Prostate gland (tissue), 2 donors: Measurements from ENCODE around the gene RTEL1.

Experiments
- CTCF ChIP-seq, 4 experiments: fragments of 200-600 bp in 2 of 4; fragments of 450-650 bp in 2 of 4; sonication (generic) in 2 of 4; IDR thresholded peaks; 1 replicate in 3 of 4; 2 replicates in 1 of 4; pipeline ENCODE4 v1.5.1; 2016 to 2019; ENCODE audit warnings: antibody characterized with exemption in 4 of 4, mild to moderate bottlenecking in 2 of 4, moderate library complexity in 2 of 4
- POLR2A ChIP-seq: fragments of 450-650 bp; IDR thresholded peaks from one replicate; pipeline ENCODE4 v1.6.1; 2016; ENCODE audit warnings: antibody characterized with exemption, mild to moderate bottlenecking
- POLR2AphosphoS5 ChIP-seq: sonication (generic); formaldehyde crosslinking; IDR thresholded peaks from one replicate; pipeline ENCODE4 v1.6.1; 2017; ENCODE audit warnings: antibody characterized with exemption

- no peak for TF ChIP-seq POLR2AphosphoS5
- no peak for TF ChIP-seq CTCF (IDR thresholded peaks at IDR 0.05)
- TF ChIP-seq POLR2A: no peak
Measured at GRCh38 chr20:63709149-63709527, 51.0 kb downstream of the RTEL1 start.
